Measurements from ENCODE around the gene RSPO4. TPM values are rescaled to one million over a fixed set of nuclear protein-coding genes. Genes with fewer than 3 reads are reported as not detected.

Gene RSPO4
- total RNA-seq, 3 donors from 2014 or later, result 0.10 to 0.22 TPM; not detected in 1

GRCh38 chr20:1002682-1003561 lies 811 bp upstream of the RSPO4 start:
- peaks cover 2% of the 10 kb centered on the region for H3K4me1 ChIP-seq (ENCODE audit: low read depth)
- no peak for TF ChIP-seq CTCF (IDR thresholded peaks at IDR 0.05)
- ATAC-seq (no peak), DNase-seq (no peak)
- intact Hi-C loops (cut with DNase I, micrococcal nuclease), result no loop called here
- no peak overlapping the region for H3K4me3 ChIP-seq
- H3K36me3 ChIP-seq (ENCODE audit: low read depth), result no peaks in the 10 kb centered on the region
- H3K9me3 ChIP-seq, result no peaks in the 10 kb centered on the region

GRCh38 chr20:1001116-1001515 lies 995 bp downstream of the RSPO4 start:
- no peak for TF ChIP-seq CTCF (IDR thresholded peaks at IDR 0.05)
- H3K36me3 ChIP-seq (ENCODE audit: low read depth), result no peaks in the 10 kb centered on the region
- DNase-seq (no peak), ATAC-seq (no peak)
- H3K4me3 ChIP-seq, result no peak overlapping the region
- peaks cover 2% of the 10 kb centered on the region for H3K4me1 ChIP-seq (ENCODE audit: low read depth)
- H3K9me3 ChIP-seq, result no peaks in the 10 kb centered on the region
- intact Hi-C loops (cut with DNase I, micrococcal nuclease), result no loop called here

GRCh38 chr20:998231-998830 lies 3.8 kb downstream of the RSPO4 start:
- no peak for DNase-seq
- H3K4me1 ChIP-seq (ENCODE audit: low read depth), result peaks cover 2% of the 10 kb centered on the region
- H3K36me3 ChIP-seq (ENCODE audit: low read depth), result no peaks in the 10 kb centered on the region
- no peak overlapping the region for H3K4me3 ChIP-seq
- no peak for TF ChIP-seq CTCF (IDR thresholded peaks at IDR 0.05)
- intact Hi-C loops (cut with DNase I, micrococcal nuclease), result no loop called here
- H3K9me3 ChIP-seq, result no peaks in the 10 kb centered on the region
- no peak for ATAC-seq

DNA sequence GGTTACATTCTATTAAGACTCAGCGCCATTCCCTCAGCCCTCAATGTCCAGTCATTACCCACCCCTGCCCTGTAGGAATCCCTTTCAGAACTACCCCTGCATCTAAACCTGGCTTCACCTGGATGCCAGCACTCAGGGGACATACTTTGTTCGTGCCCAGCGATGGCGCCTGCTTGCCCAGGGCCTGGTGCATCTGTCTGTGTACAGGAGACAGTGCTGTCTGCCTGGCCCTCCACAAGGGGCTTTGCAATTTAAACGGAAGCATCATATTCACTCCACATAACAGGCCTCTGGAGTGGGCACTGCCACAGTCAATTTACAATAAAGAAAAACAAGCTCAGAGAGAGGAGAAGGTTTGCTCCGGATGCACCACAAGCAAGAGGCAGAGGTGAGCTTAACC lies 4.6 kb downstream of the RSPO4 start:
- no peak for TF ChIP-seq CTCF (IDR thresholded peaks at IDR 0.05)
- H3K4me3 ChIP-seq, result no peak overlapping the region
- DNase-seq (no peak), ATAC-seq (no peak)
- H3K9me3 ChIP-seq, result no peaks in the 10 kb centered on the region
- H3K36me3 ChIP-seq (ENCODE audit: low read depth), result no peaks in the 10 kb centered on the region
- H3K4me1 ChIP-seq (ENCODE audit: low read depth), result peaks cover 1% of the 10 kb centered on the region
- intact Hi-C loops (cut with DNase I, micrococcal nuclease), result no loop called here

GRCh38 chr20:997016-997415 lies 5.1 kb downstream of the RSPO4 start:
- no peak for DNase-seq
- Histone ChIP-seq H3K9me3 (no peaks in the 10 kb centered on the region), H3K4me1 (ENCODE audit: low read depth) (no peaks in the 10 kb centered on the region), H3K36me3 (ENCODE audit: low read depth) (no peaks in the 10 kb centered on the region), H3K4me3 (no peak overlapping the region)
- no peak for ATAC-seq
- no peak for TF ChIP-seq CTCF (IDR thresholded peaks at IDR 0.05)
- intact Hi-C loops (cut with DNase I, micrococcal nuclease), result no loop called here
